GM10847 (cell line): ENCODE data around the gene SERTAD2.

Source experiments
- POLR2A ChIP-seq: IDR thresholded peaks from 2 replicates; pipeline ENCODE4 v1.6.1; 2011; ENCODE audit not compliant: insufficient read length; ENCODE audit errors: extremely low read depth

The SERTAD2 gene

DNA sequence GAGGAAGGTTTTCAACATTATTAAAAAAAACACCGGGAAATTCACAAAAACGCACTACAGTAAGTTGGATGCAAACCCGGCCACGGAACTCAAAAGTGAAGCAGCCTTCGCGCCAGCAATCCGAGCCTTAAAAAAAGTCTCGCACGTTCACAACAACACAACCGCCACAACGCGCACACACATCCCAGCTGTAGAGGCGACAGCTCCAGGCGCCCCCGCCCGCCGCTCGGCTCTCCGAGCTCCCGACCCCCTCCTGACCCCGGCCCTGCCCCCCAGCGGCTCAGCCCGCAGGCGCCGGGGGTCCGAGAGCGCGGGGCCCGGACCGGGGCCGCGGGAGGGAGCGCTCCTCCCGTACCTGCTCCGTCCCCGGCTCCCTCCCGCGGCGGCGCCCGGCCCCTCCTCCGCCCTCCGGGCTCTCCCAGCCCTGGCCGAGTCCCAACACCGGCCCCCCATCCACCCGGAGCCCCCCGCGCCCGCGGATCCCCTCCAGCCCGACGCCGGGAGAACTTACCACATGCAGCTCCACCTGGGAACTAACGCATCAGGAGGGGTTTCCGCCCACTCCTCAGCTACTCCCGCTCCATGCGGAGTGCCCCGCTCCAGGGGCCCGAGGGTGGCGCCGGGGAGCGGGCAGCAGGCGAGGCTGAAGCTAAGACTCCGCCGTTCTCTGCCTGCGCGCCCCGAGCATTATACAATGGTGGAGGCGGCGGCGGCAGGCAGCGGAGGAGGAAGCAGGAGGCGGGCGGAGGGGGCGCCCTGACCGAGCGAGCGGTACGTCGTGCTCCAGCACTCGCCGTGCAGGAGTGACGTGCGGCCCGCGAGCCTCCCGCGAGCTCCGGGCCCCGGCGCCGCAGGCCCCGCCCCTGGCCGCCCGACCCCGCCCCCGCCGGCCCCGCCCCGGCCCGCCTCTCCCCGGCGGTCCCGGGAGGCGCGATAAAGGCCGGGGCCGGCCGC lies at the start of gene SERTAD2:
Gene SERTAD2, minus strand, starts transcription at position 805 of the 954 bp plus-strand sequence. CDS start 17,042 bp downstream, outside the sequence.
- TF ChIP-seq POLR2A = peak; percentile 90

GRCh38 chr2:64700133-64700809 lies 46.6 kb upstream of the SERTAD2 start:
- TF ChIP-seq POLR2A = no peak

- no peak for TF ChIP-seq POLR2A
Observed at GRCh38 chr2:64699712-64700111, 46.0 kb upstream of the SERTAD2 start.

DNA sequence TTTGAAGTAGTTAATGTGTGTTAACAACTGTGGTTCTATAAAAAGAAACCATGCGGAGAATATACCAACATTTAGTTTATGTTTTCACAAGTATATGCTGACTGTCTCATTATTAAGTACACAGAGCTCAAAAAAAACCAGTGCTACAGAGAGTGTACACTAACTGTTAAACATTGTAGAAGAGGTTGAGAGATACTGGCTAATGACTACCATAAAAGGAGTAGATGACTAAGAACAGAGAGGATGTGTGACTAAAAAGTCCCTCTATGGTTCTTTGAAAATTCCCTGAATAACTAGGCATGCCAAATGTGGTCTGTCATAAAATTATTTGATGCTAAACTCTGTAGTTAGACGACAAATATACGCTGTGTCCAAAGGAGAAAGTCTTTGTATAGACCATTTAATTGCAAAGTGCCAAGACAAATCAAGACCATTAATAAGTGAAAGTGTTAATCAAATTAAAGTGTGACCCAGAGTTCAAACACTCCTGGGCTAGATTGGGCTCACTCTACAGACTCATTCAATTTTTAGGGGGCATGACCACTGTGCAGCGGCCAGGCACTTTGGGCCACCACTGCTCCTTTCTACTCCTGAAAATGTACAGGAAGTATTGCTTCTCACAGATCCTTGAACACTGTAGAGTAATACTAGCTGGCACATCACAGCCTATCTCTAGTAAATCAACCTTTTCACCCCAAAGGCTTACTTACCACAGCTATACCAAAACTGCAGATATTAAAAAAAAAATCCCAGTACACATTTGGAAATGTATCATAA lies 45.1 kb upstream of the SERTAD2 start:
- TF ChIP-seq POLR2A = no peak

GRCh38 chr2:64698177-64698643 lies 44.5 kb upstream of the SERTAD2 start:
- TF ChIP-seq POLR2A = no peak

DNA sequence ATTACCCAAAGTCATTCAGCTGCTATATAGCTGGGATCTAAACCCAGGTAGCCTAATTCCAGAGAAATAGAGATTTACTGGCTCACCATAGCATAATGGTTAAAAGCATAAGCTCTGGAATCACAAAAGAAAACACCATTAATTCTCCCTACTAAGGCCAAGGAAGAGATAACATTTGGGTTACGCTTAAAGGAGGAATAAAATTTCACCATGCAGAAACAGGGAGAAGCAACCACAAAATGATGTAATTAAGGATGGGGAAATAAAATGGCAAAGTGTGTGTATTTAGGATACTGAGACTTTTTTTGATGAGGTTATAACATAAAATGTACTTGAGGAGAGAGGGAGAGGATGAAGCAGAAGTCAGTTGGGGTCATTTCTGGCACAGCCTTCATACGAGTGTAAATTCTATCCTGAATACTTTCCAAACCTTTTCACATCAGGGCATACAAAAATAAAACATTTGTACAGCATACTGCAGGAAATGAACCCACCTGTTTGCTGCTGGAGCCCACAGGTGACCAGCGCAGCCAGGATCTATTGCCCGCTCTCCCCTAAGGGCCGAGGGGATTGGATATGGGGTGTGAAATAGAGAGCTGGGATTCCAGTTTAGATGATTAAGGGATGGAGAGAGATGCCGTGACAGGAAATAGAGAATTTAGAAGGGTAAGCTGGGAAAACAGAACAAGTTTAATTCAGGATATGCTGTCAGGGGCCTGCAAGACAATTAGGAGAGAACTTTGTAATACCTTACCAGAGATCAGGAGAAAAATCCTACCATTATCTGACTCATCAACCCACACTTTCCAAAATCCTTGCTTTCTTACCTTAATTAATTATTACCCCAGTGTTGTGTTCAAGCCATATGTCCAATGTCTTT lies 43.8 kb upstream of the SERTAD2 start:
- TF ChIP-seq POLR2A = no peak

- TF ChIP-seq POLR2A = no peak
Observed at GRCh38 chr2:64696636-64697035, 42.9 kb upstream of the SERTAD2 start.

GRCh38 chr2:64695721-64696261 lies 42.1 kb upstream of the SERTAD2 start:
- no peak for TF ChIP-seq POLR2A

DNA sequence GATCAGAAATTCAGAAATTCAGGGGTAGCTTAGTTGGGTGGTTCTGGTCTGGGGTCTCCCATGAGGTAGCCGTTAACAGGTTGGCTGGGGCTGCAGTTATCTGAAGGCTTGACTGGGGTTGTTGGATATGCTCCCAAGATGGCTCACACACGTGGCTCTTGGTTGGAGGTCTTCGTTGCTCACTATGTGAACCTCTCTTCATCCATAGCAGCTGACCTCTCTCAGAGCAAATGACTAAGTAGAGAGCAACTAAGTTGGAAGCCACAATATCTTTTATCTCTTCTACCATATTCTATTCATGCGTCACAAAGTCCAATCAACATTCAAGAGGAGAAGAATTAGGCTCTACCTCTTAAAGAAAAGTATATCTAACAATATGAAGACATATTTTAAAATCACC lies 38.7 kb upstream of the SERTAD2 start:
- no peak for TF ChIP-seq POLR2A

DNA sequence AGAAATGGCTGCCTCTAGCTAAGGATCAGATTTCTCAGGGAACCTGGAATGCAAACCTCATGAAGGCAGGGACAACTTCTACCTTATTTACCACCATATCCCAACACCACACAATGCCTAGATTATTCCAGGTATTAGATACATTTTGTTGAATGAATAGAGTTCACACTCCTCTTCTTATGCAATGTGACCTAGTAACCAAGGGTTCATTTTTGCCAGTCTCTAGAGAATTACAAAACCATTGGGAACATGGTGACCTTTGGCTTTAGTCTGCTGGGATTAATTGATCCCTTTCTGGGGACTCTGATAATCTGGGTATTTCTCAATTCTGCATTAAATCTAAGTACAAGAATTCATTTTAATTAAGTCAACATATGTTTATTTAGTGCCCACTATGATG lies 35.2 kb upstream of the SERTAD2 start:
- TF ChIP-seq POLR2A = no peak

- TF ChIP-seq POLR2A = no peak
Observed at GRCh38 chr2:64686283-64686956, 32.7 kb upstream of the SERTAD2 start.

- no peak for TF ChIP-seq POLR2A
Observed at GRCh38 chr2:64685430-64685829, 31.7 kb upstream of the SERTAD2 start.

DNA sequence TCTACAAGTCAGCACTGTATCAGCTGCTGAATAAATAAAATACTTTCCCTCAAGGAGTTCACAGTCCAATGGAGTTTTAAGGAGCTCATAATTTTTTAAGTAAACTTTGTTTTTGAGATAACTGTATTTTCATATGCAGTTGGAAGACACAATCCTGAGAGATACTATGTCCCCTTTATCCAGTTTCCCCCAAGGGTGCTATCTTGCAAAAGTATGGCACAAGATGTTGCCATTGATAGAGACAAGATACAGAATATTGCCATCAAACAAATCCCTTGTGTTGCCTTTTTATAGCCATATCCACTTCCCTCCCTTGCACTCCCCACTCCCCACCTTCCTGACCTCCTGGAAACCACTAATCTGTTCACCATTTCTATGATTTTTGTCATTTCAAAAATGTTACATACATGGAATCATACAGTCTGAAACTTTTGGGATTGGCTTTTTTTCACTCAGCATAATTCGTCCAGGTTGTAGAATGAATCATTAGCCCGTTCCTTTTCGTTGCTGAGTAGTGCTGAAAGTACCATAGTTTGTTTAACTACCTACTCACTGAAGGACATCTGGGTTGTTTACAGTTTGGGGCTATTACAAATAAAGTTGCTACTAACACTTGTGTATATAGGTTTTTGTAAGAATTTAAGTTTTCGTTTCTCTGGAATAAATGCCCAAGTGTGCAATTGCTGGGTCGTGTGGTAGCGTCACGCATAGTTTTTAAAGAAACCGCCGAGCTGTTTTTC lies 30.2 kb upstream of the SERTAD2 start:
- no peak for TF ChIP-seq POLR2A

GRCh38 chr2:64681479-64681967 lies 27.8 kb upstream of the SERTAD2 start:
- no peak for TF ChIP-seq POLR2A
